T-helper 2 cell (primary cell): ENCODE data around the gene SBF1.
A peak's percentile ranks its signal among the peaks of the same experiment; 100 is the strongest.

Source experiments
- DNase-seq, 5 experiments: peaks; one replicate each; pipeline versions ENCODE4 v3.0.0 to v3.0.0-alpha.2; 2012 to 2022

SBF1 gene

DNA sequence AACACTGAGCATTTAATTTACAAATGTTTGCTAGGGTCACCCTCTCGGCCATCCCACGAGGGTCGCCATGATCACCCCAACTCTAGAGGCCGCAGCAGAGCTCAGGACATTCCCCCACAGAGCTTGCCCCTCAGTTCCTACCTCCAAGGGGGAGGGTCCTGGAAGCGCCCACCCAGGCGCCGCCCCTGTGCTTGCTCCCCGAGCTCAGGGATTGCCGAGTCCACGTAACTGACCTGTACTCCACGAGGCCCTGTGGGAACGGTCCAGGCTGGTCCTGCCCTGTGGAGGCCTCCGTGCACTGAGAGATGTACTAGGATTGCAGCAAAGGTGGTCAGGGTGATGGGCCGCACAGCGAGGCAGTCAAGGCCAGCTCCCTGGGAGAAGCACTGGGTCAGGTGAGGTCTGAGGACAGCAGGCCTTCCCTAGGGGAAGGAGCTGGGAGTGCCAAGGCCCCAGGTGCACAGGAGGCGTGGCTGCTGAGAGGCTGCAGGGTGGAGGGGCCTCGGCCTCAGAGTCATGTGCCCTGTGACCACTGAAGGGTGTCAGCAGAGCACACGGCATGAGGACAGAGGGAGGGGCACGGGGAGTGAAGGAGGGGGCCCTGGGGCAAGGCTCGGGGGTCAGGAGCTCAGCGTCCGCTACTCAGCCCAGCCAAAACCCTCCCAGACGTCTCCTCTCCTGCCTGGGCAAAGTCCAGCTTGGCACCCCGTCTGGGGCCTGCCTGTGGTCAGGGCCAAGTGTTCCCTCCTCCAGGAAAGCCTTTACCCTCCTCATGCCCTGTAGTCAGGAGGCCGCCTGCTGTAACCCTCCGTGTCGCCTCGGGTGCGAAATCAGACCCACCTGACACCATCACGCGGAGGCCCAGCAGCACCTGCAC is 9.4 kb upstream of the SBF1 start:
- DNase-seq = peak in 1 of 5 experiments; percentile 3

DNA sequence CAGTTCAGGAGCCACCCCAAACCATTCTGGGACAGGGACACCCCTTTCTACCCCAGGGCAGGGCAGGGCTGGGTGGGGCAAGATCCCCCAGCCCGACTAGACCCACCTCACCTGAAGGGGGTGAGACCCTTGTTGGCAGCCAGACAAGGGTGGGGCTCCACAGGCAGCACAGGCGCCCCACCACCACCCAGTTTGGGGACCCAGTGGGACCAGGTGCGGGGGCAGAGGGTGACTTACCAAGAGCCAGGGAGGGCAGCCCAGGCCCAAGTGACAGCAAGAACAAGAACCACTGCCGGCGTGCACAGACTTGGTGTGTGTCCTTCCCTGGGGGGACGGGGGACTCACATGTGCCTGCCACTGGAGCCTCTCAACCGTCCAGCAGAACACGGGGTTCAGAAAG is 8.7 kb upstream of the SBF1 start:
- no peak for DNase-seq

DNA sequence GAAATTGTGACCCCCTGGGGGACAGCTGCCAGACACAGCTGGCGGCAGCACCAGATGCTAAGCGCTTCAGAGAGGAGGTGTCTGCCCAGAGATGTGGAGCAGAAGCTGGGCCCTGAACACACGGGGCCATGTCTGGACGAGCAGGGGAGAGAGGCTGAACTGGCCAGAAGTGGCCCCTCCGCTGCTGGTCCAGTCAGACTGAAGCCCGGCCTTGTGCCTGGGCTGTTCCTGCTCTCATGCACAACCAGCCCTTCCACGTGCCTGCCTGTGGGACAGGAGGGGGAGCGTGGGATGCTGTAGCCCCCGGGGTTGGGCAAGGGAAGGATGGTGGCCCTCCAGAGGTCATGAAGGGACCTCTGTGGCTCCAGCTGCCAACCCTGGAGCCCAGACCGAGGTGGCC is 8.3 kb upstream of the SBF1 start:
- no peak for DNase-seq

DNA sequence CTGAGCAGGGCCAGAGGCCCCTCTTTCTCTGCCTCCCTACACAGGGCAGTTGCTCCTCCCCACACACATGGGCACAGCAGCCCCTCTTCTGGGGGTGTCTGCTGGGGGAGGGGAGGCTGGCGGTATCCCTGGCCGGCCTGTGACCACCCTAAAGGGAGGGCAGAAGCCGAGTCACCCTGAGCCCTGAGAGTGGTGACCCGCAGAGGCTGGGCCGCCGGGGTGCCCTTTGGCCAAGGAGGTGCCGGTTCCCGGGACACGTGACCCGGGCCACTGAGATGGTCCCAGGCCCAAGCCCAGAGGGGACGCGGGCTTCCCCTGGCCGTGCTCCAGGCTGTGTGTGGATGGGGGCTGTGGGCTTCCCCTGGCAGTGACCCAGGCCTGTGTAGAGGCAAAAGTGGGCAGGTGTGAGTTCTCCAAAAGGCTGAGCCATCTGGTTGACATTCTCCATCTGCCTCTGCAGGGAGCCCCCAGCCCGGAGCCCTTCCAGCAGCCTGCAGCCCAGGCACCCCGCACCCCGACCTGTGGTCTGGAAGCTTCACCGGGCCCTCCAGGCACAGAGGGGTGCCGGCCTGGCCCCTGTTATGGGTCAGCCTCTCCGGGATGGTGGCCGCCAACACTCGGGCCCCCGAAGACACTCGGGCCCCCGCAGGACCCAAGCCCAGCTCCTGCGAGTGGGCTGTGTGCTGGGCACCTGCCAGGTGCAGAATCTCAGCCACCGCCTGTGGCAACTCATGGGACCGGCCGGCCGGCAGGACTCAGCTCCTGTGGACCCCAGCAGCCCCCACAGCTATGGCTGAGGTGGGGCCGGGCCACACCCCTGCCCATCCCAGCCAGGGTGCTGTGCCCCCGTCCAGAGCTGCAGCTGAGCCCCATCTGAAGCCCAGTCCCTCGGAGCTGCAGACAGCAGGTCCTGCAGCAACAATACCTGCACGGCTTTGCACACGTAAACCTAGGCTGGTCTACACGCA is 7.6 kb upstream of the SBF1 start:
- no peak for DNase-seq

DNA sequence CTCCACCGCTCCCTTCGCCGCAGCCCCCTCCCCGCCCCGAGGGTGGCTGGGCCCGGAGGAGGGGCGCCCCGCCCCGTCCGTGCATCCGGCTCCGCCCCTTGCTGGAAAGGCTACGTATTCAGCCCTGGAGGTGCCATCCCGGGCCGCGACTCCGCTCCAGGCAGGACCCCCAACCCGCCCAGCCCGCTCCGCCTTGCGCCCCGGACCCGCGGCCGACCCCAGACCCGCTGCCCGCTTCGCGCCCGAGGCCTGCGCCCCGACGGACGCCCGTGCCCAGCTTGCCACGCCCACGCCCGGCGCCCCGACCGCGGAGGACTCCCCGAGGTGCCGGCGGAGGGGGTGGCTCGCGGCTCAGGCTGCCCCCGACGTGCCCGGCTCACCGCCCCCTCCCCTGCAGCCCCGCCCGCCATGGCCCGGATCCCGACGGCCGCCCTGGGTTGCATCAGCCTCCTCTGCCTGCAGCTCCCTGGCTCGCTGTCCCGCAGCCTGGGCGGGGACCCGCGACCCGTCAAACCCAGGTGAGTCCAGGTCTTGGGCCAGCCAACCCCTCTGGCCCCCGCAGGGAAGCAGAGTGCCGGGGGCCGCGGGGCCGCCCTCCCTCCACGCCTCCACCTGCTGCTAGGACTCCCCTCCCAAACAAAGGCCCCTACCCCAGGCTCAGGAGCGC is 6.7 kb upstream of the SBF1 start, which contains the start of gene ADM2:
Gene ADM2, plus strand, starts transcription at position 104 of the 667 bp plus-strand sequence. Its CDS starts 305 bp downstream, at position 409.
- peak; percentile 48 to 64 (median 55) for DNase-seq

DNA sequence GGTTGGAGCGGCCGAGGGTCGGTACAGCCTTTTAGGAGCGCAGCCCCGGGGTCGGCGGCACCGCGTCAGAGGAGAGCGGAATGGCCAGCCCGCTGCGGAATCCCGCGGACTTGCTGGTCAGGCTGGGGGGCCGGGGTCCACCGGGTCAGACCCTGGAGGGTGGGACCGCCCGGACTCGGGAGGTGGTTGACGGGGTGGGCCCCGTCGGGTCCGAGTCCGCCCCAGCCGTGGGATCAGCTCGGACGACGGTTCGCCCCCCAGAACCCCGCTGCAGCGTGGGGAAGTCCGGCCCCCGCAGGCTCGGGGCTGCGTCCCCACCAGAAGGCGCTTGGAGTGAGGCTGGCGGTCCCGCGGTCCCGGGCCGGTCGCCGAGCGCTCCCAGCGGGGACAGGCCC is 6.2 kb upstream of the SBF1 start:
- DNase-seq = no peak

DNA sequence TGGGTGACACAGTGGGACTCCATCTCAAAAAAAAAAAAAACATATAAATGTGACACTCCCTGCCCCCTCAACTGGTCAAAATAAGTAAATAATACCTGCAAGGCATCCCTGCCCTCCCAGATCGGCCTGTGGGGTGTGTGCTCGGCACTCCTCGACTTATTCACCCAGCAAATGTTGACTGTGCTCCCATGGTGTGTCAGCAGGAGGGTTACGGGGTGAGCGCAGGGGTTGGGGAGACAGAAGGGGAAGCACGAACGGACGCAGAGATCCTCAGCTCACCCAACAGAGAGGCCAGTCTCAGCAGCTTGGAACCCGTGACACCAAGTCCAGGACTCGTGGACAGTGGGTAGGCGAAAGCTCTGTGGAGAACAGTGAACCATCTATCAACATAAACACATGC is 4.9 kb upstream of the SBF1 start:
- DNase-seq = no peak

DNA sequence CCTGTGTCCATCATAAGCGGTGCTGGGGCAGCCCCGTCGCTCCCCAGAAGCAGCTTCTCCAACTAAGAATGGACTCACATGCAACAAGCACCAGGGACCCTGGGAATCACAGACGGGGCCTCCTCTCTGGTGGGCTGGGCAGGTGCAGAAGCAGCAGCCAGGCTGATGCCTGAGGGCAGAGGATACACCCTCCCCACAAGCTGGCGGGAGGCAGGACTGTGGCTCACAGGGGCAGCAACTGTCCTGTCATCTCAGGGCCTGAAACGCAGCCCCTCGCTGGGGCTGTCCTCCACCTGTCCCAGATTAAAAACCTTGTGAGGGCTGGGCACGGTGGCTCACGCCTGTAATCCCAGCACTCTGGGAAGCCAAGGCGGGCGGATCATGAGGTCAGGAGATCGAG is 3.1 kb upstream of the SBF1 start:
- no peak for DNase-seq

DNA sequence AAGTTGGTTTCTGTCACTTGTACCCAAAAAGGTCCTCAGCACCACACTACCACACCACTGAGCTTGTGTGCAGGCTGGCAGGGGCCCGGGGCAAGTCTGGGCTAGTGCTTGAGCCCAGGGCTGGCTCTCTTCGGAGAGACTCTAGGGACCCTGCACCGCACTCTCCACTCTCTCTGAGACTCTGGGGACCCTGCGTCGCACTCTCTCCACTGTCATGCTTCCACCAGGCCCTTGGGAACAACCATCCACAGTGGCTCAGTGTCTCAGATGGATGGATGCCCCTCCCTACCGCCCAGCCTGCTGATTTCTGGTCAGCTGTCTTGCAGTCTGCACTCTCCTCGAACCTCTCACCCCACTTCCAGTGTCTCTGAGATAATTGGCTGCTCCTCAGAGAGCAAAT is 2.0 kb upstream of the SBF1 start:
- no peak for DNase-seq

DNA sequence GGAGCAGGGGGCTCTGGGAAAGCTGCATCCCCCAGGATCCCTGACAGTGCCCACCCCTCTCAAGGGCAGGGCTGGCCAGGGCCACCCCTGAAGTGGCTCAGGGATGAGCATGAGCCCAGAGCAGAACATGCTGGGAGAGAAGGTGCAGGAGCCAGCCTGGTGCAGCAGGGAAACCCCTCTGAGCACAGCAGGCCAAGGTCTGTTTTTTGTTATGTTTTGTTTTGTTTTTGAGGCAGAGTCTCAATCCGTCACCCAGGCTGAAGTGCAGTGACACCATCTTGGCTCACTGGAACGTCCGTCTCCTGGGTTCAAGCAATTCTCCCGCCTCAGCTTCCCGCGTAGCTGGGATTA is 792 bp upstream of the SBF1 start:
- DNase-seq = no peak

DNA sequence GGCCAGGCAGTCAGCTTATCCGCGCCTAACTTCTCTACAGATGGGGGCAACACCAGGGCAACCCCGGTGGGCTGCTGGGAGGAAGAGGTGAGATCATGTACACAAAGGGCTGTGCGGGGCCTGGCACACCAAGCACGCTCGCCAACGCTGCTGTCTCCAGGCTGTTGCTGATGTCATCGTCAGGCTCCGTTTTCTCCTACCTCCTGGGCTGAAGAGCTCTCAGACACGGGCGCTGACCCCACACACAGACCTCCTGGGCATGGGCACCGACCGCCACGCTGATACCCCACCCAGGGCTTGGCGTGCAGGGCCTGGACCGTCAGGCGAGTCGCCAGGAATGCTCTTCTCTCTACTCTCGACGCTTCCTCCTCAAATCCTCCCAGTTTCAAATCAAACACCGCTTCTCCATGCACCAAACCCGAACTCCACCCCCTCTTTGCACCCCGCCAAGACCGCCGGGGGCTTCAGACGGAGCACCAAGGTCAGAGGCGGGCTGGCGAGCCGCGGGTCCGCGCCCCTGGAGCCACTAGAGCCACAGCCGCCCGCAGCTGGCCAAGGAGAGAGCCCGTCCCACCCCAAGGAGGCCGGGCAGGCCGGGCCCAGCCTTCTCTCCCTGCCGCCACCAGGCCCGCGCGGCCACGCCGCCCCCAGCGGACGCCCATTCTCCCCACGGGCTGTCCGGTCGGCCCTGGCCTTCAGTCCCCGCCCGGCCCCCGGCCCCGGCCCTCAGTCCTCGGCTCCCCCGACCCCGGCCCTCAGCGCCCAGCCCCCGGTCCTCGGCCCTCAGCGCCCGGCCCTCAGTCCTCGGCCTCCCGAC is 772 bp downstream of the SBF1 start:
- DNase-seq = peak in 1 of 5 experiments; percentile 68

DNA sequence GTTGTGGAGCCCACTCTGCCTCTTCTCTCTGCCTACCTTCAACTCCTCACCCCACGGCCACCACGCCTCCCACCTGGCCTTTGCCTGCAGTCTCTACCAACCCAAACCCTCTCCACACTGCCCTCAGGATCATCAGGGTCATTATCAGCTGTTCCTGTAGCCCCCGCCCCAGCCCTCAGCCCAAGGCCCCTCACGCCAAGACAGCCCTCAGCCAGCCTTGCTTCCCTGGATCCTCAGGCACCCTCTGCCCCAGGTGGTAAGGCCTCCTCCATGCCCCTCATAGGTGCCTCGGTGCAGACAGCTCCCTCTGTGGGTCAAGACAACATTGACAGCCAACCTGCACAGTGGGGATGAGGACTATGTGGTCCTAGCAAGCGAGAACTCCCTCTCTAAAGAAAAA is 1.7 kb downstream of the SBF1 start:
- DNase-seq = peak in 3 of 5 experiments; percentile 36 to 73 (median 40)

DNA sequence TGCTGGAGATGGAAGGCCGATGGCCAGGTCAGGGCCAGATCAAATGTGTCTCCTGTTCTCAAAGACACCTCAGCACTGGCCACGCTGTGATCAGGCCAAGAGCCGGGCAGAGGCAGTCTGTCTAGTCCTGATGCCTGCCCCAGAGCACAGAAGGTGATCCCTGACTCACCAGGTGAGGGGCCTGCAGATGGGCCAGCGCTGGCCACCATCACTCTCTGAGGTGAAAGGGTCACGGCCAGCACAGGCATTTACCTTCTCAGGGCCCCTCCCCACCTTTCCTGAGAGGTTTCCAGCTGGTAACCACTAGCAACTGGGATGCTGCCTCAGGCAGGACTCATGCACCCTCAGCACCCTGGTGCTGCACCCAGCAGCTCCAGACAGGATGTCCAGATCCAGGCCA is 2.9 kb downstream of the SBF1 start:
- no peak for DNase-seq

DNA sequence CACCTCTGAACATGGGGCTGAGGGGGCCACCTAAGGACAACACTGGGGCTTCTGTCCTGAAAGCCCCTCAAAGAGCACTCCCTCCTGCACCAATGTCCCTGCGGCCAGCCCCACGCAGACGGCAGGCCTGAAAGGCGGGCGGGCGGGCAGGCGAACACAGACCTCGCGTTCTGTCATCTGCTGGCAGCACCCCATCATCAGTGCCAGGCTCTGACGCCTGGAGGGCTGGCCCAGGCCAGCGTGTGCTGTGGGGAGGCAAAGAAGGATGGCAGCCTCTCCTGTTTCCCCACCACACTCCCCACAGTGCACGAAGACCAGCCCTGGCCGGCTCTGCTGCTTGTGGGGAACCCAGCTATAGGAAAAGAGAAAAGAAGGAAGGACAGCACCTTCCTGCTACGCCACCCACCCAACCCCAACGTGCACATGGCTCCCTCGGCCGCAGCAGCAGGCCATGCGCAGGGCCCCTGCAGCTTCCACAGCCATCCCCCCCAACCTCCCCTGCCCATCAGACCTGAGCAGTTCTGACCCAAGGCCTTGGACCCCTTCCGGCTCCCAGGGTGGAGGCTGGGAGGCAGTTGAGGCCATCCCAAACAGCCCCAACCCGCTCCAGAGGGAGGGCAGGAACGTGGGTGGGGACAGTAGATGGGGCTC is 3.5 kb downstream of the SBF1 start:
- DNase-seq = no peak

DNA sequence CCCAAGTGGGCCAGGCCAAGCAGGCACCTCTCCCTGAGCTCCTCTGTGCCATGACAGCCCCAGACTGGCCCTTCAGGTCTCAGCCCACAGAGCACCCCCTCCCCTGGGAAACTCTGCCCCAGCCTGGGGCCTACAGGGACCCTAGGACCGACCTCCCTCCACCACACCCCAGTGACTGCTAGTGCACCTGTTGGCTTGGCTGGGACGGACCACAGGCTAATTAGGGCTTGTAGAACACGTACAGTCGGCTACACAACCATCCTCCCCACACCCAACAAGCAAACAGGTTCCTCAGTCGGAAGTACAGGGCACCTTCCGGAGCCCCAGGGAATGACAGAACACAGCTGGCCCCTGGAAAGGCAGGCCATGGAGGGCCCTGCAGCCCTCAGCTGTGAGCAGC is 4.3 kb downstream of the SBF1 start:
- peak in 1 of 5 experiments; percentile 29 for DNase-seq

DNA sequence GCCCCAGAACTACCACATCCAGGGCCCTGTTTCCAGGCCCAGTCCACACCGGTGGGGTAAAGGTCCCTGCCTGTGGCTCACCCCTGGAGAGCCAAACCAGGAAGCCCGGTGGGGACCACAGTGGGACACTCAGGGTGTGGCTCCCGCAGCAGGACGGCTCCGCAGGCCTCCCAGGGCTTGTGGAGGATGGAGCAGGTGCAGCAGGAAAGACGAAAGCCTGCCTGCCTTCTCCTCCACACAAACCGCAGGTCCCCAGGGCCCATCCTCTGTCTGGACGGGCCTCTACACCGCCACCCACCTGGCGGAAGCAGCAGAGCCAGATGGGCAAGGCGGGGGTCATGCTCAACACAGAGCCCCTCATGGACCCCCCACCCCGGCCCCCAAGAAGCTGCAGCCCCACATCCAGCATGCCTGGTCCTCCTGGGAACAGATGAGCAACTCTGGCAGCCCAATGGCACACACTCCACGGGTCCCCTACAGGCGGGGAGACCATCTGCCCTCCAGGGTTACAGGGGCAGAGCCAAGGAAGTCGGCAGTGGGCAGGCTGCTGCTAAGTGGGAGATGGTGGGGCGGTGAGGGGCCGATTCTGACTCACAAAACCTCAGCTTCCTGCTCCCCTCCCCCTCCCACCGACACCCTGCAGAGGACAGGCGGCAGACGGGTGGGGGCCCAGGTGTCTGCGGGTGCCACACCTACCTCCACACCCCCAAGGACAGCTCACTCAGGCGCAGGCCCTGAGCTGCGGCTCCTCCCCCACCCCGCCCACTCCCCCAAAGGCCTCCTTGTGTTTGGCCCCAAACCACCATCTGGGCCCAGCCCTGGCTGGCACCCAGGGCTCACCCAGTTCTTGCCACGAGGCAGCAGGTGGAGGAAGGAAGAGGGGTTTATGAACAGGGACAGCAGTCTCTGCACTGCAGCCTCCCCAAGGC is 5.2 kb downstream of the SBF1 start:
- peak; percentile 80 to 100 (median 95) for DNase-seq

DNA sequence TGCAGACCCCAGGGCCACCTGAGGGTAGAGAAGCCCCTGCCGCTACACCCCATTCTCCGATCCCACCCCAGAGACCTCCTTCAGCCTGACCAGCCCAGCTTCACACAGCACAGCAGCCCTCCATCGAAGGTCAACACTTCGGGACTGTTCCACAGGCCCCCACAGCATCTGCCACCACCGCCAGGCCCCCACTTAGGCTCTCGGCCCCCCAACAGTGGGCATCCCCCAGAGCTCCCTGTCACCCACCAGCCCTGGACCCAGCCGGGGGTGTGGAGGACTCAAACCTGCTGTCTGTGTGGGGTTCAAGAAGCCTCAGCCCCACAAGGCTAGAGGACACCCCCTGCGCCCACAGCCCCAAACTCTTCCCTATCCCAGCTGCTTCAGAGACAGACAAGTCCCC is 6.2 kb downstream of the SBF1 start:
- DNase-seq = no peak

DNA sequence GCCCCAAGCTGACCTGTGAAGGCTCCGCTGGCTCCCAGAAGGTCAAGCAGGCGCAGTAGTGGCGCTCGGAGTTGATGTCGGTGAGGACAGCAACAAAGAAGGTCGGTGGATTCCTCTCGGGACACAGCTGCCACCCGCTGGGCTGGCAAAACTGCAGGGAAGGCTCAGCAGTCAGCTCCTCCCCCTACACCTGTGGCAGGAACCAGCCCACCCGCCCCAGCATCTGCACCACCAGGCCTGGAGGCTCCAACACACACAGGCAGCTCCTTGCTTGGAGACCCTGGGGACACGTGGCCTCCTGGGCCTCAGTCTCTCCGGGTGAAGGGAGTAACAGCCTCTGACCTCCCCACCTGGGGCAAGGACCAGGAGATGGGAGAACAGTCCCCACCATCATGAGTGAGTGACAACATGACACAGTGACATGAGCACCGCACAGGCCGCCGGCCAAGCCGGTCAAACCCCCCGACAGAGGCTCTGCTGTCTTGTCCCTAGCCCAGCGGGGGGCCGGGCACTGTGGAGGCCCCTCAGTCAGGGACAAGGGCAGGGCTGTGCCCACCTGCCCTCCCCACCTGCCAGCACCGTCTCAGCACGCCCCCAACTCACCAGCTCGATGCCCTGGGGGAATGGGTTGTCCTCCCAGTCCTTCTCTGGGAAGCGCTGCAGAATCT is 6.9 kb downstream of the SBF1 start:
- DNase-seq = no peak

DNA sequence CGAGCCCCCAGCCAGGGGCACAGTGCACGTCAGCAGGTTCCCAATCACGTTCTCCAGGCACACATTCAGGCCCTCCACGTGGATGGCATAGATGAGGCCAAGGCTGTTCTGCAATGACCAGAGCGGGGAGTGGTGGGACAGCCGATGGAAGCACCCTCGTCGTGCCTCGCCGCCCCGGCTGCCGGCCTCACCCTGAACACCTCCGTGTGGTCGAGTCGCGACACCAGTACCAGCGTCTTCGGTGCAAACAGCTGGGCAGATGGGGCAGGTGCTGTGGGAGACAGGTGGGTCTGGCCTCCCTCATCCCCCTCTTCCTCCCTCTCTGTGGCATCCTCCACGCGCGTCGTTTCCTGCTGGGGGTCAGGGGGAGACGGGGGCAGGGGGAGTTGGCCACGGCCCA is 7.5 kb downstream of the SBF1 start:
- no peak for DNase-seq
